ENCODE measurements around the gene LTF.

LTF gene

DNA sequence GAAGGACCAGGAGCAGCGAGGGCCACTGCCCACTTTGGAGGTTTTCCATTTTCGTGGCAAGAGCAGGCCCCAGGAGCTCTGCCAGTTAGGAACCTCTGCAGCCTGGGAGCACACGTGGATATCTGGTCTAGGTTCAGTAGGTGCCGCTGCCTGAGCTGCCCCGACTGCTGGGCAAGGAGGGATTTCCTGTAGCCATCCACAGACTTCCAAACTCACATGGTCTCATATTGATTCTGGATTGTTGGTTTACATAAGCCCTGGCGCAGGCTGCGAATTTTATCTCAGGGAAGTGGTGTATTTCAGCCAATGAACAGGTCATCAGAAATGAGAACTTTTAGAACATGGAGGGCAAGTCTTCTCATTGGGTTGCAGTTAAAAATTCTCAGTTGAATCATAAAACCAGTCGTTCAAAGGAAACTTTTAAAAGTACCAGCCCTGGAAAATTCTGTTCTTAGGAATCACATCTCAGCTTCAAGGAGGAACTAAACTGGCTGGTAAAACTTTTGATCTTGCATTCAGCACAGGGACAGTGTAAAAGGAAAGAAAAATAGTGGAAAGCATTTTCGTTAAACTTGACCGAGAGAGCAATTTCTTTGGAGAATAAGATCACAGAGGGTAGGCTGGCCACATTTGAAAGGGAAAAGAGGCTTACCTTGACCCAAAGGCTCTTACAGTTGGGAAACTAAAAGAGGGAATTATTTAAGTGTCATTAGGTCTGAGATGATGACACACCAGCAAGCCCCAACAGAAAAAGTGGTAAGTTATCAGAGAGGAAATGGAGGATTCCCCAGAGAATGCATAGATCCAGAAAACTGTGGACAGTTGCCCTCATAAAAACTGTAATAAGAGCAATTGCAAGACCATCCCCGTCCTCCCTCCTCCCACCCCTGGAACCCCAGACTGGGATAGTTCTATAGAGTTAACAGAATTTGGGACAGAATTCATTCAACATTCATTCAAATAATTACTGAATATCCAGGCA lies 26.7 kb upstream of the LTF start:
- DNase-seq: no peak
- intact Hi-C loops (cut with DNase I): no loop called here

DNA sequence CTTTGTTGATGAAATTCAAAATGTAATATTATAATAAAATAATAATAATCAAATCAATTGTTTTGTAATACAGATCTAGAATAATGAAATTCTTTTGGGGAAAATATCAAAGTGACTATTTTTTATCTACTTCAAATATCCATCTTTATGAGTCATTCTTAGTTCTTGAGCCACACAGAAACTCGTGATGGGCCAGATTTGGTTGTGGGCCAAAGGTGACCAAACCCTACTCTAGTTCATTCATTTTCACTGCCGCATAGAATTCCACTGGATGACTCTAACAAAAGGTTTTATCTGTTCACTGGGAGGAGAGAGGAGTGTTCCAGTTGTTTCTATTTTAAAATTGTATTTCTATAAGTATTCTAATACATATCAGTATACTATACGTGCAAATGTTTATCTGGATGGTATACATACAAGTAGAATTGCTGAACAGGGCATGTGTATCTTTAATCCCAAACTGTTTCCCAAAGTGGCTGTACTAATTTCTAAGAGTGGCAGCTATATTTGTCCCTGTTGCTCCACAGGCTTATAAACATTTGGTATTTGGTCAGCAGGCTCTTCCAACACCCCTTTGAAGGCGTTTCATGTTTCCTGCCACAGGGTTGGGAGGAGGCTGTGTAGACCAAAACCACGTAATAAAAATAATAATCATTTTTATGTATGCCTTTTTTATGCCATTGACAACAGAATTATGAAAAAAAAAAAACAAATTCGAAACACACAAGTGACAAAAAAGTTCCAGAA lies 25.8 kb upstream of the LTF start:
- intact Hi-C loops (cut with DNase I): no loop called here
- no peak for DNase-seq

DNA sequence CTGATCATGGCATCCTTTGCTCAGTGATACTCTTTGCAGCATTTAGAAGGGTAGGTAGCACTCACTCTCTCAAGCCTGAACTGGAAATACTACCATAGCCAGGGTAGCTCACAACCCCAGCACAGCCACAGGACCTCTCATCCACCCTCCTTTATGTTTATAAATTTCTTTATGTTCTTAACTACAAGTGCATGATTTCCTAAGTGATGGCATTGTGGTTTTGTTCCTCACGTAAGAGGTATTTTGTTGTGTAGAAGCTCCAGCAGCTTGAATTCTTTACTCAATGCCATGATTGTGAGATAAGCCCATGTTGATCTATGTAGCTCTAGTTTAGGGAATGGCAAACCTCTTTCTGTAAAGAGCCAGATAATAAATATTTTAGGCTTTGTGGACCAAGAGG lies 25.2 kb upstream of the LTF start:
- no peak for DNase-seq

GRCh38 chr3:46489381-46489780 lies 24.7 kb upstream of the LTF start:
- intact Hi-C loops (cut with DNase I): loop anchor here (2.0 to 10.0 kb wide), 2 partner anchors 139 to 205 kb away; partner anchors contain the start of gene ALS2CL
- DNase-seq: no peak

More for the DNA sequence above, 25.2 kb upstream of the LTF start:
- intact Hi-C loops (cut with DNase I): loop anchor here (2.0 to 10.0 kb wide), 2 partner anchors 139 to 205 kb away; partner anchors contain the start of gene ALS2CL

GRCh38 chr3:46488735-46489361 lies 24.1 kb upstream of the LTF start:
- intact Hi-C loops (cut with DNase I): loop anchor here (2.0 to 10.0 kb wide), 2 partner anchors 140 to 206 kb away; partner anchors contain the start of gene ALS2CL
- peak; percentile 65 to 98 (median 91) for DNase-seq

- no peak for DNase-seq
- intact Hi-C loops (cut with DNase I): loop anchor here (10.0 kb wide), 1 partner anchor 209 kb away; the partner anchor contains the start of gene ALS2CL
These were observed 21.1 kb upstream of the LTF start for GRCh38 chr3:46485779-46486175.

DNA sequence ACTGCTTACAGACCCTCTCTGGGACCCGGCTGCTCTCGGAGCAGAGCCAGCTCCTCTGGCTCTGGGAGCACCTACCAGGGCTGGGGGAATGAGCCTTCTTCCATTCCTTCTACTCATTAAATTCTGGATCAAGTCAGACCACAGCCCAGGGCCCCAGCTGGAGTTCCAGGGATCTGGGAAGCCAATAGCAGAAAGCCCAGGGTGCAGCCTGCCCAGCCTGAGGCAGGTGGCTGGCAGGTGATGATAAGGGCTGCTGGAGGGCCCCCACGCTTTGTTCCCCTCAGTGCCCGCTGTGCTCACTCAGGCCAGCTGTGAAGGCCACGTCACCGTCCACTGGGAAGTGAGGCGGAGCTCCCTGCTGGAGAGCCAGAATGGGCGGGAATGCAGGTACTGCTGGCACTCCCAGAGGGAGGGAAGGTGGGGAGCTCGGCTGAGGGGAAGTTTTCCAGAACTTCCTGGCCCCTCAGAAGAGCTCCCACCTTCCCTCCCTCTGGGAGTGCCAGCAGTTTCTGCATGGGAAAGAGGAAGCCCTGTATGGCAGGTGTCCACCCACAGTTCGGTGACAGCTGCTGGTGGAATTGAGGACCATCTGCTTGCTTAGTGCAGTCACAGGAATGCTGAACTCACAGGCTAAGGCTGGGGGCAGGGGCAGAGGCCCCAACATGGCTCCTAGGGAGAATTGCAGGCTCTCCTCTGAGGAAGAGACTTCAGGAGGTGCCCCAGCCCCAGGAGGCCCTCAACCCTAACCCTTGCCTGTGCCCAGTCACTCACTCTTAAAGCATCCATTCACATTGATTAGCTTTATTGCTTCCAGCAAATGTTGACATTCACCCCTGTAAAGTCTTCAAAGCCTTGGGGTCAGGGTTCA lies 20.4 kb upstream of the LTF start:
- intact Hi-C loops (cut with DNase I): loop anchor here (10.0 kb wide), 1 partner anchor 210 kb away; the partner anchor contains the start of gene ALS2CL
- no peak for DNase-seq

- intact Hi-C loops (cut with DNase I): loop anchor here (10.0 kb wide), 1 partner anchor 210 kb away; the partner anchor contains the start of gene ALS2CL
- no peak for DNase-seq
These were observed 19.7 kb upstream of the LTF start for GRCh38 chr3:46484388-46484787.

DNA sequence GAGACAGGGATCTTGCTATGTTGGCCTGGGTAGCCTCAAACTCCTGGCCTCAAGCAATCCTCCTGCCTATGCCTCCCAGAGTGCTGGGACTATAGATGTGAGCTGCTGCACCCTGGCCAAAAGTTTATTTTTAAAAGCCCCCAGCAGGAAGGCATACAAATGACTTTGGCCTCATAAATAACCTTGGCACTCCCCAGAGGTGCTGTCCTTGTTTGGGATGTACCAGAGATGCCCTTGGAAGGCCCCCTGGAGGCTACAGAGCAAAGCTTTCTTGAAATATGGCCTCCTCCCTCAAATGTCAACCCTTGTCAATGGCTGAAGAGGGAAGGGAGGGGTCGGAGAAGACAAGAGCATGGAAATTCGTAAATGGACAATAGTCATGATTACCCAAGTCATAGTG lies 19.1 kb upstream of the LTF start:
- DNase-seq: no peak
- intact Hi-C loops (cut with DNase I): loop anchor here (10.0 kb wide), 1 partner anchor 211 kb away; the partner anchor contains the start of gene ALS2CL

- intact Hi-C loops (cut with DNase I): loop anchor here (10.0 kb wide), 1 partner anchor 212 kb away; the partner anchor contains the start of gene ALS2CL
These were observed 18.1 kb upstream of the LTF start for GRCh38 chr3:46482632-46483350.

DNA sequence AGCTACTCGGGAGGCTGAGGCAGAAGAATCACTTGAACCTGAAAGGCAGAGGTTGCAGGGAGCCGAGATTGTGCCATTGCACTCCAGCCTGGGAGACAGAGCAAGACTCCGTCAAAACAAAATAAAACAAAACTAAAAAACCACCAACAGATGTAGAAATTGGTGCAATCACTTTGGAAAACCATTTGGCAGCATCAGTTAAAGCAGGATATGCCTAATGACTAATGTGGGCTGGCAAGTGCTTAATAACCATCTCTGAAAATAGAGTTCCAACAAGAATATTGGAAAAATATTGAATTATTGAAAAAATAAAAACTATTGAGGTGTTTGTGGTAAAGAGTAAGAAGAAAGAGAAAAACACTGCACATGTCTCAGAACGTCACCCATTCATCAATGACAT lies 16.9 kb upstream of the LTF start:
- intact Hi-C loops (cut with DNase I): loop anchor here (10.0 kb wide), 1 partner anchor 213 kb away; the partner anchor contains the start of gene ALS2CL
- no peak for DNase-seq

More at GRCh38 chr3:46482632-46483350, 18.1 kb upstream of the LTF start:
- DNase-seq: no peak

GRCh38 chr3:46480491-46481195 lies 15.9 kb upstream of the LTF start:
- intact Hi-C loops (cut with DNase I): loop anchor here (10.0 kb wide), 1 partner anchor 214 kb away; the partner anchor contains the start of gene ALS2CL
- peak in 2 of 10 donors; percentile 40 to 41 for DNase-seq

- DNase-seq: no peak
- intact Hi-C loops (cut with DNase I): loop anchor here (10.0 kb wide), 1 partner anchor 215 kb away; the partner anchor contains the start of gene ALS2CL
These were observed 15.0 kb upstream of the LTF start for GRCh38 chr3:46479696-46480095.

DNA sequence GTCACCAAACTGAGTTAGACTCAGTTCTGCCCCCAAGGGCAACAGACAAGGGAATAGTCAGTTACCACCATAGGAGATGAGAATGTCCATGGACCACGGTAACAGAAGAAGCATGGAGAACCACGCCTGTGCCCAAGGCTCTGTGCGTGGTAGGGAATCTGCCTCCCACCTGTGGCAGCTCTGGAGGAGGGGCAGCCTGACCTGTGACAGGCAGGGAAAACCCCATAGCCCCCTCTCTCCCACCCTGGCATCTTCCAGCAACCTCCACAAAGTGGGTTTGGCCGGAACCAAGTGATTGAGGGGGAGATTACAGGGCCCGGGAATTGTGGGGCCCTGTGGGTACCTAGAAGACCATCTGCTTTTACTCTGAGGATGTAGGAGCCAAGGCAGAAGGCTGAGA lies 14.3 kb upstream of the LTF start:
- DNase-seq: no peak
- intact Hi-C loops (cut with DNase I): no loop called here

GRCh38 chr3:46478341-46478740 lies 13.6 kb upstream of the LTF start:
- DNase-seq: no peak
- intact Hi-C loops (cut with DNase I): no loop called here

- intact Hi-C loops (cut with DNase I): no loop called here
- DNase-seq: no peak
These were observed 13.1 kb upstream of the LTF start for GRCh38 chr3:46477756-46478155.

DNA sequence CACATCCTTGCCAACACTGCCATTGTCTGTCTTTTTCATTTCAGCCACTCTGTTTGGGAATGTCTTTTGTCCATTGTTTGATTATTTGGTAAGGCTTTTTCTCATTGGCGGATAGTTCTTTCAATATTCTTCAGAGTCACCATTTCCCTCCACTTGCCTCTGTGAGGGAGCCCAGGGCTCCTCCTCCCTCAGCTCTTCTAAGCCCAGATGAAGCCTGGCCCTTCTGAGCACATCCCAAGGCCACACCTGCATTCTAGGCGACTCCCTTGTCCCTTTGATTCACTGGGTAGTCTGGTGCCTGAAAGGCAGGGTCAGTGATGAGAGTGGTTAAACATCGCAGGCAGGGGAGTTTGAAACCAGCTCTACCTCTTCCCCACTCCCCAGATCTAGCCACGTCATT lies 12.4 kb upstream of the LTF start:
- intact Hi-C loops (cut with DNase I): no loop called here
- no peak for DNase-seq

DNA sequence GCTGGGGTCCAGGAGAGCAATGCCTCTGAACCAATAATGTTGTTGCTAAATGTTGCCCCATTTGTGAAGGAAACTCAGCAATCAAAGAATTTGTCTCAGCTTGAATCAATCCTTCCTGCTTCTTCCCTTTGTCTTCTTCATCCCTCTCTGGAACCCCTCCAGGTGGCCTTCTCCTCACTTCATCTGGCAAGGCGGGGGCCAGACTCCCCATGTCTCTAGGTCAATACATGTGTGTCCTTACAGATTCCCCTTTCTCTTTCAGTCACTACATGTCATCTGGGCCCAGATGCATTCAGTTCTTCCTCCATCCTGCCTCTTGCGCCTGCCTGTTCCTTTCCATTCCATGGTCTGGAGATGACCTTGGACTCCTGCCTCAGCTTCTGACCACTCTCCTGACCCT lies 8.0 kb upstream of the LTF start:
- intact Hi-C loops (cut with DNase I): no loop called here

More for the DNA sequence above, 8.0 kb upstream of the LTF start:
- no peak for DNase-seq
